ENCODE data around the gene EPHA7.

GRCh38 chr6:93218096-93218495 is 201.3 kb downstream of the EPHA7 start:
- TF ChIP-seq CTCF (IDR thresholded peaks at IDR 0.05) (no peak), POLR2A (IDR thresholded peaks at IDR 0.05; ENCODE audit: low read depth) (no peak), EP300 (IDR thresholded peaks at IDR 0.05) (no peak)
